ENCODE data around the gene KLHL42.

The KLHL42 gene

GRCh38 chr12:27780612-27781408, 777 bp downstream of the KLHL42 start:
- no peak for FAIRE-seq

- FAIRE-seq = no peak
Measured at GRCh38 chr12:27781680-27782079, 1.6 kb downstream of the KLHL42 start.

GRCh38 chr12:27782481-27782880, 2.4 kb downstream of the KLHL42 start:
- FAIRE-seq = no peak

GRCh38 chr12:27785882-27786570, 6.0 kb downstream of the KLHL42 start:
- FAIRE-seq = no peak

- no peak for FAIRE-seq
Measured at GRCh38 chr12:27787559-27787958, 7.5 kb downstream of the KLHL42 start.

- FAIRE-seq = no peak
Measured at GRCh38 chr12:27790179-27790578, 10.1 kb downstream of the KLHL42 start.

GRCh38 chr12:27794818-27795584, 15.0 kb downstream of the KLHL42 start:
- FAIRE-seq = no peak

- peak; percentile 8 for FAIRE-seq
Measured at GRCh38 chr12:27796128-27796527, 16.1 kb downstream of the KLHL42 start.

GRCh38 chr12:27797301-27798025, 17.4 kb downstream of the KLHL42 start:
- FAIRE-seq = no peak

- FAIRE-seq = no peak
Measured at GRCh38 chr12:27800819-27801218, 20.8 kb downstream of the KLHL42 start.

GRCh38 chr12:27801630-27802029, 21.6 kb downstream of the KLHL42 start:
- no peak for FAIRE-seq

GRCh38 chr12:27802511-27802910, 22.5 kb downstream of the KLHL42 start:
- no peak for FAIRE-seq

GRCh38 chr12:27802936-27803335, 22.9 kb downstream of the KLHL42 start:
- FAIRE-seq = no peak

GRCh38 chr12:27805238-27805637, 25.2 kb downstream of the KLHL42 start:
- no peak for FAIRE-seq

GRCh38 chr12:27806259-27806658, 26.2 kb downstream of the KLHL42 start:
- FAIRE-seq = no peak

GRCh38 chr12:27807063-27807703, 27.1 kb downstream of the KLHL42 start:
- no peak for FAIRE-seq

GRCh38 chr12:27808841-27809240, 28.8 kb downstream of the KLHL42 start:
- FAIRE-seq = no peak

GRCh38 chr12:27810756-27811155, 30.7 kb downstream of the KLHL42 start:
- FAIRE-seq = no peak

GRCh38 chr12:27812502-27812901, 32.5 kb downstream of the KLHL42 start:
- no peak for FAIRE-seq

- FAIRE-seq = no peak
Measured at GRCh38 chr12:27814411-27814810, 34.4 kb downstream of the KLHL42 start.

- FAIRE-seq = no peak
Measured at GRCh38 chr12:27814851-27815591, 35.0 kb downstream of the KLHL42 start.

GRCh38 chr12:27817766-27818165, 37.7 kb downstream of the KLHL42 start:
- no peak for FAIRE-seq
